ENCODE data around the gene SYK. TPM values are rescaled to one million over a fixed set of nuclear protein-coding genes. Genes with fewer than 3 reads are reported as not detected.

SYK gene
- total RNA-seq, 4 donors from 2014 or later: 43.7 to 54.9 (median 47.9) TPM

DNA sequence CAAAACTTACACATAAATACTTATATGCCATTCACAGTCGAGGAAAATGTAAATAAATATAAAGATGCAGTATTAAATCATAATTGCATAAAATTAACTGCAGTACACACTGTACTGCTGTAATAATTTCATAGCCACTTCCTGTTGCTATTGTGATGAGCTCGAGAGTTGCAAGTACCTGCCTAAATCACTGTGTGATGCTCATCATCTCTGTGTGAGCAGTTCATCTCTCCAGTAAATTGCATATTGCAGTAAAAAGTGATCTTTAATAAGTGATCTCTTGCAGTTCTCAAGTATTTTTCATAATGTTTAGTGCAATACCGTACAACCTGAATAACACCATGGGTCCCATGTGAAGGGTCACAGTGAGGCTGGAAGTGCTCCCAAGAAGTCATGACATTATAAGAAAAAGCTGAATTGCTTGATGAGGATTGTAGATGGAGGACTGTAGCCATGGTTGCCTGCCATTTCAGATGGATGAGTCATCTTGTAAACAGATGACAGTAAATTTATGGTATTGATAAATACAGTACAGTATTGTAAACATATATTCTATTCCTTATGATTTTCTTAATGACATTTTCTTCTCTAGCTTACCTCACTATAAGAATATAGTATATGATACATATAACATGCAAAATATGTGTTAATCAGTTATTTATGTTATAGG, 34.9 kb downstream of the SYK start:
- 54 to 72% methylated on average over 3 of the region's 3 CpGs for WGBS, 2 donors
- Histone ChIP-seq H3K36me3 (peaks cover 0 to 27% (median 0%) of the 10 kb centered on the region in 3 donors), H3K4me1 (no peaks in the 10 kb centered on the region), H3K27ac (no peak overlapping the region), H3K9me3 (no peaks in the 10 kb centered on the region), H3K27me3 (no peaks in the 10 kb centered on the region), H3K4me3 (no peak overlapping the region)
- DNase-seq: no peak
- TF ChIP-seq CTCF (IDR thresholded peaks at IDR 0.05) (no peak), POLR2A (IDR thresholded peaks at IDR 0.05) (no peak)
- intact Hi-C loops (cut with DNase I): no loop called here

GRCh38 chr9:90838098-90838497, 36.5 kb downstream of the SYK start:
- H3K27me3 ChIP-seq: no peaks in the 10 kb centered on the region
- H3K4me1 ChIP-seq: no peaks in the 10 kb centered on the region
- 80 to 88% methylated on average over 2 of the region's 2 CpGs for WGBS, 2 donors
- intact Hi-C loops (cut with DNase I): no loop called here
- no peaks in the 10 kb centered on the region for H3K9me3 ChIP-seq
- TF ChIP-seq POLR2A (IDR thresholded peaks at IDR 0.05): no peak
- TF ChIP-seq CTCF (IDR thresholded peaks at IDR 0.05): no peak
- H3K27ac ChIP-seq: no peak overlapping the region
- no peak for DNase-seq
- H3K36me3 ChIP-seq: peaks cover 0 to 15% (median 0%) of the 10 kb centered on the region in 3 donors
- H3K4me3 ChIP-seq: no peak overlapping the region

GRCh38 chr9:90838581-90839154, 37.0 kb downstream of the SYK start:
- TF ChIP-seq CTCF (IDR thresholded peaks at IDR 0.05): no peak
- no peak for TF ChIP-seq POLR2A (IDR thresholded peaks at IDR 0.05)
- Histone ChIP-seq H3K27me3 (no peaks in the 10 kb centered on the region), H3K9me3 (no peaks in the 10 kb centered on the region), H3K4me1 (no peaks in the 10 kb centered on the region), H3K36me3 (peaks cover 0 to 18% (median 0%) of the 10 kb centered on the region in 3 donors), H3K27ac (no peak overlapping the region), H3K4me3 (no peak overlapping the region)
- DNase-seq: no peak
- intact Hi-C loops (cut with DNase I): no loop called here
- WGBS, 2 donors: 74 to 76% methylated on average over 6 of the region's 6 CpGs

DNA sequence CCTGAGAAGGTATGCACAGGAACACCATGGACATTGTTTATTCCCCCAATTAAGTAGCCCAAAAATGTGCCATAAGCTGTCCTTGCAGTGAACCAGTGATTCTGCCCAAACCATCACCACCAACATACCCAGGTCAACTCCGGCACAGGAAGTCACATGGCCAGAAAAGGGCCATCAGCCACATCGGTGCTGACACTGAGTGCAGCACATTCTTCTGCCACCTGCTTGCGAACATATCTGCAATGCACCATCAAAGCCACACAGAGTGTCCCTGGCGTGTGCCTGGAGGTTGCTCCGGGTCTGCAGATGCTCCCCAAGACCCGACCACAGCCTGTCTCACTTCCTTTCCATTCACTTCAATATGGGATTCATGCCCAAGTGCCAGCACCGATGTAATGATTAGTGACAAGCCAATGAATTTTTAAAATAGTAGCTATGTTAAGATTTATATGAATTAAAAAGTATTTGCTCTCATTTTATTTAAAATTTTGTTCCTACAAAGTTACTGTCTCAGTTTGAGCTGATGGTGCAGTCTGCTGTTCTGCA, 37.6 kb downstream of the SYK start:
- no peak for DNase-seq
- Histone ChIP-seq H3K36me3 (peaks cover 0 to 24% (median 0%) of the 10 kb centered on the region in 3 donors), H3K27me3 (no peaks in the 10 kb centered on the region), H3K4me3 (no peak overlapping the region), H3K27ac (no peak overlapping the region), H3K4me1 (no peaks in the 10 kb centered on the region), H3K9me3 (no peaks in the 10 kb centered on the region)
- intact Hi-C loops (cut with DNase I): no loop called here
- TF ChIP-seq CTCF (IDR thresholded peaks at IDR 0.05) (no peak), POLR2A (IDR thresholded peaks at IDR 0.05) (no peak)
- WGBS, 2 donors: 66 to 73% methylated on average over 7 of the region's 7 CpGs

DNA sequence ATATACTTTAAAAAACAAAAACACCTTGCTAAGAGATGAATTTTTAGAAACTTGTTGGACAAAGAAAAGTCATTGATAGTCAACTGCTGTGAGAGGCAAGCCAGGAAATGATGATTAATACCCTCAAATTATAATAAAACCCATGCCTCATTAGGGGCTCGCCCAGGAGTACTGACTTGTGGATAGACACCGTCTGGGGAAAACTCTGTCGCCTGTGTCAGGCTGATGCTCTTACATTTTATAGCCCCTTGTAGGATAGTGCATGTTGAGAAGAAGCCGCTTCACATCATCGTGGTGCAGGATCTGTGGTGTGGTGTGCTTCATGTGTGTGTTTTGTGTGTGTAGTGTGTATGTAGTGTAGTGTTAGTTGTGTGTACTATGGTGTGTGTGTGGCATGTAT, 39.1 kb downstream of the SYK start:
- Histone ChIP-seq H3K4me3 (no peak overlapping the region), H3K9me3 (no peaks in the 10 kb centered on the region), H3K36me3 (peaks cover 0 to 38% (median 0%) of the 10 kb centered on the region in 3 donors), H3K4me1 (no peaks in the 10 kb centered on the region), H3K27ac (no peak overlapping the region), H3K27me3 (no peaks in the 10 kb centered on the region)
- 76 to 80% methylated on average over 5 of the region's 5 CpGs for WGBS, 2 donors
- intact Hi-C loops (cut with DNase I): no loop called here
- no peak for TF ChIP-seq POLR2A (IDR thresholded peaks at IDR 0.05)
- no peak for TF ChIP-seq CTCF (IDR thresholded peaks at IDR 0.05)
- no peak for DNase-seq
